ENCODE measurements around the gene CAV1.

DNA sequence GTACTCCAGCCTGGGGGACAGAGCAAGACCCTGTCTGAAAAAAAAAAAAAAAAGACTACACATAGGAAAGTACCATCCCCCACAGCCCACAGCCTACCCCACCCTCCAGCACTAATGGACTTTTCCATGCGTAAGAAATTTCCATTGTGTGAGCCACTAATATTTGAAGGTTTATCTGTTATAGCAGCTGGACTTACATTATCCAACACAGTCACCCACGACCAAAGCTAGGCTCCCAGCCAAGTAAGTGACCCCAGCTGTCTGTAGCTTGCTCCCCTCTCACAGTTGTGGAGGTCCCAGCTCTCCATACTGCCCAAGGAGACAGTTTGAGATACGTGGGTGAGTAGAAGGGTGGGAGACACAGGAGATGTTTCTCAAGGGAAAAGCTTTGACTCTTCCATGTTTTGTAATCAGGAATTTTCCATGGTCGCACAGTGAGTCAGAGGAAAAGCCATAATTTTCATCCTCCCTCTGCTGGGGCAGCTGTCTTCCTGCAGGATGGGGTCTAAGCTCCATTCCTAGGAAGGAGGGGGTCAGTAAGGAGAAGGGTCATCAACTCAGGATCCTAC is 57.4 kb downstream of the CAV1 start:
- TF ChIP-seq EP300 (IDR thresholded peaks at IDR 0.05; ENCODE audit: borderline replicate concordance) (no peak), CREB1 (IDR thresholded peaks at IDR 0.05; ENCODE audit: low read depth) (no peak)
- TF ChIP-seq, protein P1, sequence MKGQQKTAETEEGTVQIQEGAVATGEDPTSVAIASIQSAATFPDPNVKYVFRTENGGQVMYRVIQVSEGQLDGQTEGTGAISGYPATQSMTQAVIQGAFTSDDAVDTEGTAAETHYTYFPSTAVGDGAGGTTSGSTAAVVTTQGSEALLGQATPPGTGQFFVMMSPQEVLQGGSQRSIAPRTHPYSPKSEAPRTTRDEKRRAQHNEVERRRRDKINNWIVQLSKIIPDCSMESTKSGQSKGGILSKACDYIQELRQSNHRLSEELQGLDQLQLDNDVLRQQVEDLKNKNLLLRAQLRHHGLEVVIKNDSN (IDR thresholded peaks at IDR 0.05): no peak
- TF ChIP-seq, protein P2, sequence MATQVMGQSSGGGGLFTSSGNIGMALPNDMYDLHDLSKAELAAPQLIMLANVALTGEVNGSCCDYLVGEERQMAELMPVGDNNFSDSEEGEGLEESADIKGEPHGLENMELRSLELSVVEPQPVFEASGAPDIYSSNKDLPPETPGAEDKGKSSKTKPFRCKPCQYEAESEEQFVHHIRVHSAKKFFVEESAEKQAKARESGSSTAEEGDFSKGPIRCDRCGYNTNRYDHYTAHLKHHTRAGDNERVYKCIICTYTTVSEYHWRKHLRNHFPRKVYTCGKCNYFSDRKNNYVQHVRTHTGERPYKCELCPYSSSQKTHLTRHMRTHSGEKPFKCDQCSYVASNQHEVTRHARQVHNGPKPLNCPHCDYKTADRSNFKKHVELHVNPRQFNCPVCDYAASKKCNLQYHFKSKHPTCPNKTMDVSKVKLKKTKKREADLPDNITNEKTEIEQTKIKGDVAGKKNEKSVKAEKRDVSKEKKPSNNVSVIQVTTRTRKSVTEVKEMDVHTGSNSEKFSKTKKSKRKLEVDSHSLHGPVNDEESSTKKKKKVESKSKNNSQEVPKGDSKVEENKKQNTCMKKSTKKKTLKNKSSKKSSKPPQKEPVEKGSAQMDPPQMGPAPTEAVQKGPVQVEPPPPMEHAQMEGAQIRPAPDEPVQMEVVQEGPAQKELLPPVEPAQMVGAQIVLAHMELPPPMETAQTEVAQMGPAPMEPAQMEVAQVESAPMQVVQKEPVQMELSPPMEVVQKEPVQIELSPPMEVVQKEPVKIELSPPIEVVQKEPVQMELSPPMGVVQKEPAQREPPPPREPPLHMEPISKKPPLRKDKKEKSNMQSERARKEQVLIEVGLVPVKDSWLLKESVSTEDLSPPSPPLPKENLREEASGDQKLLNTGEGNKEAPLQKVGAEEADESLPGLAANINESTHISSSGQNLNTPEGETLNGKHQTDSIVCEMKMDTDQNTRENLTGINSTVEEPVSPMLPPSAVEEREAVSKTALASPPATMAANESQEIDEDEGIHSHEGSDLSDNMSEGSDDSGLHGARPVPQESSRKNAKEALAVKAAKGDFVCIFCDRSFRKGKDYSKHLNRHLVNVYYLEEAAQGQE (IDR thresholded peaks at IDR 0.05; ENCODE audit: low read depth): no peak
